NT2/D1 (cell line): ENCODE measurements around the gene BST2.

Source experiments
- SUZ12 ChIP-seq: IDR thresholded peaks from 2 replicates; pipeline ENCODE4 v1.6.1; 2011; ENCODE audit not compliant: insufficient read length, insufficient read depth; ENCODE audit errors: extremely low read depth
- YY1 ChIP-seq: IDR thresholded peaks from 2 replicates; pipeline ENCODE4 v1.6.1; 2011; ENCODE audit not compliant: insufficient read length, insufficient read depth
- ZNF274 ChIP-seq: IDR thresholded peaks from 2 replicates; pipeline ENCODE4 v1.6.1; 2011; ENCODE audit warnings: mild to moderate bottlenecking, low read depth, low read length

- TF ChIP-seq YY1 (no peak), ZNF274 (no peak), SUZ12 (no peak)
Observed at GRCh38 chr19:17406887-17407196, 1.4 kb upstream of the BST2 start.
